Activated gamma-delta T cell treated with anti-CD3 and anti-CD28 coated beads, Interleukin-2, amount 50 U/mL, for 16 hours (primary cell): ENCODE results near the gene SCPEP1.
A peak's percentile ranks its signal among the peaks of the same experiment; 100 is the strongest.

Source experiments
- DNase-seq: peaks from one replicate; pipeline ENCODE4 v3.0.0-alpha.2; 2020; ENCODE audit warnings: low read depth

The SCPEP1 gene

GRCh38 chr17:57043276-57043675 lies 65.3 kb downstream of the SCPEP1 start:
- no peak for DNase-seq

GRCh38 chr17:57044976-57045867 lies 67.3 kb downstream of the SCPEP1 start:
- DNase-seq = no peak

GRCh38 chr17:57045868-57046704 lies 68.2 kb downstream of the SCPEP1 start:
- DNase-seq = peak; percentile 12

GRCh38 chr17:57046749-57047148 lies 68.8 kb downstream of the SCPEP1 start:
- DNase-seq = no peak

- DNase-seq = no peak
Observed at GRCh38 chr17:57048096-57048495, 70.2 kb downstream of the SCPEP1 start.

GRCh38 chr17:57050306-57050705 lies 72.4 kb downstream of the SCPEP1 start:
- no peak for DNase-seq

GRCh38 chr17:57051886-57052361 lies 74.0 kb downstream of the SCPEP1 start:
- no peak for DNase-seq
